HG03108 (cell line): ENCODE data around the gene ETV6.
"Not testable (repeated sequence)": the region's sequence is repeated elsewhere in the genome, so short reads cannot be mapped to it uniquely, and the experiment has no call there.

Experiments
- ATAC-seq: cut with Tn5 transposase; IDR thresholded peaks from one replicate; pipeline ENCODE4 v1.9.1; 2021; ENCODE audit warnings: moderate library complexity; ENCODE audit not compliant: unreplicated experiment

The ETV6 gene

DNA sequence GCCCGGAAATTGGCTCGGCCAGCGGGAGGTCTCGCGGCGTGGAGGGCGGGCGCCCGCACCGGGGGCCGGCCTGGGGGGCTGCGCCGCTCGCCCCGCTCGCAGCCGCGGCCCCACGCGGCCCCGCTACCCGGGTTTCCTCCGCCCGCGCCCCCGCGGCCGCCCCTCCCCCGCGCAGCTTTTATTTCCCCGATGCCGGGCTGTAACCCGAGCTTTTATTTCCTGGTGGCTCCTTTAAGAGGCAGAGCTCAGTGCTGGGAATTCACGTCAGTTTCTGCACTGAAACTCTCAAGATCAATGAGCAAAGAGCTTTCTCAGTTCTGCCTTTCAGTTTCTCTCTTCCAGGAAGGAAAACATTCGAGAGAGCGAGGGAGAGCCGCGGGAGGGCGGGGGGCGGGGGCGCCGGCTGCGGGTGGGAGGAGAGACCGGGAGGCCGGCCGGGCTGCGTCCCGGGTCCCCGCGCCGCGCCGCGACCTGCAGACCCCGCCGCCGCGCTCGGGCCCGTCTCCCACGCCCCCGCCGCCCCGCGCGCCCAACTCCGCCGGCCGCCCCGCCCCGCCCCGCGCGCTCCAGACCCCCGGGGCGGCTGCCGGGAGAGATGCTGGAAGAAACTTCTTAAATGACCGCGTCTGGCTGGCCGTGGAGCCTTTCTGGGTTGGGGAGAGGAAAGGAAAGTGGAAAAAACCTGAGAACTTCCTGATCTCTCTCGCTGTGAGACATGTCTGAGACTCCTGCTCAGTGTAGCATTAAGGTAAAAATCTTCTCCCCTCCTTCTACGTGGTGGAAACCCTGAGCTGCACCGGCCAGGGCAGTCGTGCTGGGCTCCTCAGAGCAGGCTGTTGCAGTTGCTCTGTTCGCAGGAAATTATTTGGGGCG is at the start of gene ETV6:
TSS of gene ETV6 (plus strand) at position 262 of the 873 bp plus-strand sequence. CDS start at position 716, 454 bp downstream.
- peak; percentile 25 for ATAC-seq

- no peak for ATAC-seq
Observed at GRCh38 chr12:11600199-11600598, 49.3 kb upstream of the ETV6 start.

DNA sequence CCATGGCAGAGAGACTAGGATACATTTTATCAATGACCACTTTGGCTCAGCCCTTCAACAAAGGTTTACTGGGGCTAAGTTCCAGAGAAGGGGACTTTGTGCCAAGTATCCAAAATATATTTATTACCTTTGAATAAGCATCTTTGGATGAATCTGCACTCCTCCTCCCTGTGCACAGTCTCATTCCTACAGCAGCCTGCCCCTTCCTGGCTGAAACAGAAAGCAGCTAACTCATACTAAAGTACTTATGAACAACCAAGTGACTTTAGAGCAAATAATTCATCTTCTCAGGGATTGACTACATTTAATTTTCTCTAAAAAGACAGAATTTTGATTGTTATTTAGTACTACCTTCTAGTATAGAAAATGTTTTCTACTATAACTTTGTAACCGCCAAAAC is 47.8 kb upstream of the ETV6 start:
- ATAC-seq, result no peak

DNA sequence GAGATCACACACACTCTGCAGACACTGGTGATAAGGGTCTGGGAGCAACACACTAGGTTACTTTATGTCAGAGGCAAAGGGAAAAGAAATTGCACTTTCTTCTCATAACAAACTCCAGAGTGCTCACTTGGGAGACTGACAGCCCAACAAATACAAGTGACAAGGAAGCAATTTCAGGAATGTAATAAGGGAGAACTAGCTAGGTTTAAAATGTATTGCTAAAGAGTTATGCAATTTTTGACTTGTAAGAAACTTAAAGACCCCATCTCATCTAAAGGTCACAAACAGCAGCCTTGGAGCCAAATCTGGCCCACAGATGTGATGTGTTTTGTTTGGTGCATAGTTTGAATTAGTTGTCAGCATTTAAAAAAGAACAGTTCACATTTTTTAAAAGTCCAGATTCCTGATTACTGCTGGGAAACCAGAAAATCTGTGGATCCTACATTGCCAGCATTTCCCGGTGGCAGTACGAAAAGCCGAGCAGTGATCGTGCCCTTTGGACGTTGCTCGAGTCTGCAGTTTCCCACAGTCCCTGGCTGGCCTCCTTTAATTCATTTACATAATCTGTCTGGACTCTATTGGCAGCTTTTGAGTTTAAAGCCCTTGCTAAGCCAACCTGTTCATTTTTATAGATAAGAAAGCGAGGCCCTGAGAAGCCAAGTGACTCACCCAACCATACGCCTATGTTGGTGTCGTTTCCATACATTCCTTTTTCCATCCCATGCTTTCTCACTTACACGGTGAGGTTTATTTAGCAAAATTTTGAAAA is 42.0 kb upstream of the ETV6 start:
- ATAC-seq, result no peak

- no peak for ATAC-seq
Observed at GRCh38 chr12:11609045-11609444, 40.4 kb upstream of the ETV6 start.

- no peak for ATAC-seq
Observed at GRCh38 chr12:11615481-11615880, 34.0 kb upstream of the ETV6 start.

DNA sequence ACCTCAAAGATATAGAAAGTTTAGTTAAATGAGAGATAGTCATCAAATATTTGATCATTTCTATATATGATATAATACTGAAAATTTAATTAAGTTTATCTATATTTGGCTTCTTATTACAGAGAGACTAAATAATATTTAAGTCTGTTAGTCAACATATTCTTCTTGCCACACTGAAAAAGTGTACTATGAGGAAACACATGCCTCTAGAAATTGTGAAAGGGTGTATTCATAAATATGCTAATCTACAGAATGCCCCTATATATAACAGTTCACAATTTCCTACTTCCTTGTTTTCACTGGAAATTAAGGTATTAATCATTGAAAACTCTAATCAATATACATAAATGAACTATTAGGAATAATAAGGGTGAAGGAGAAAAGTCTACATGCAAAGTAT is 31.4 kb upstream of the ETV6 start:
- no peak for ATAC-seq

GRCh38 chr12:11621797-11622423 is 27.6 kb upstream of the ETV6 start:
- ATAC-seq, result no peak

- ATAC-seq, result no peak
Observed at GRCh38 chr12:11622876-11623281, 26.6 kb upstream of the ETV6 start.

- ATAC-seq, result no peak
Observed at GRCh38 chr12:11623382-11623781, 26.1 kb upstream of the ETV6 start.

DNA sequence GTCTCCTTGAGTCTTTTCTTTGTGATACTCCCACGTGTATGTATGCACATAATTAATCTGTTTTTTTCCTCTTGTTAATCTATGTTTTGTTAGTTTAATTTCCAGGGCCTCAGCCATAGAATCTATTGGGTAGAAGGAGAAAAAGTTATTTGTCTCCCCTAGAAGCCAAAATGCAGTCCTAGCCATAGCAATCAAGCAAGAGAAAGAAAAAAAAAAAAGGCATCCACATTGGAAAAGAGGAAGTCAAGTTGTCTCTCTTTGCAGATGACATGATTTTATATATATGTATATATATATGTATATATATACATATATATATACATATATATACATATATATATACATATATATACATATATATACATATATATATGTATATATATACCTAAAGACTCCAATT is 25.4 kb upstream of the ETV6 start:
- no peak for ATAC-seq

DNA sequence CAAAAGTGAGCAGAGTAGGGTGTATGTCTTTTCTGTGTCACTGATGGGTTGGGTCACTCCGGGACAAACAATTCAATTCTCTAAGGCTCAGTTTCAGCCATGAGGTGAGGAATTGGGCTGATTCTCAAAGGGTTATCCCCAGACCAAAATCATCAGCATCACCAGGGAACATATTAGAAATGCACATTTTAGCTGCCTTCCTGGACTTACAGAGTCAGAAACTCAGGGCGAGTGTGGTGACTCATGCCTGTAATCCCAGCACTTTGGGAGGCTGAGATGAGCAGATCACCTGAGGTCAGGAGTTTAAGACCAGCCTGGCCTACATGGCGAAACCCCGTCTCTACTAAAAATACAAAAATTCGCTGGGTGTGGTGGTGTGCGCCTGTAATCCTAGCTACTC is 21.8 kb upstream of the ETV6 start:
- ATAC-seq, result not testable (repeated sequence)

DNA sequence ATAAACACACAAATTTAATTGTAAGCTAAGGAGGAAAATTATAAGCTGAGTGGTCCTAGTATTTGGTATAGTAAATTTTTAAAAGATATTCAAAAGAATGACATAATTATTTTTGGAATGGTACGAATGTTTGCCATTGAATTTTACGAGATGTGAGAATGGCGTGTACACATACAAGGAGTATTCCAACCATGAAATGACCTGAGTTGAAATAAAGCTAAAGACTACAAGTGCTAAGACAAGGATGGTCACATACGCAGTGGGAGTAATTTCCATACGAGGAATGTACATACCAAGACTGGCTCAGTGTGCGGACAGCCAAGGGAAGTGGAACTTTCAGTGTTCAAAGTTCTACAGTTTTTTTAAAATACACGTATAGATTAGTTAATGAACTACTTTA is 21.1 kb upstream of the ETV6 start:
- no peak for ATAC-seq

GRCh38 chr12:11630046-11630706 is 19.3 kb upstream of the ETV6 start:
- ATAC-seq, result no peak

GRCh38 chr12:11631288-11631687 is 18.2 kb upstream of the ETV6 start:
- ATAC-seq, result no peak

DNA sequence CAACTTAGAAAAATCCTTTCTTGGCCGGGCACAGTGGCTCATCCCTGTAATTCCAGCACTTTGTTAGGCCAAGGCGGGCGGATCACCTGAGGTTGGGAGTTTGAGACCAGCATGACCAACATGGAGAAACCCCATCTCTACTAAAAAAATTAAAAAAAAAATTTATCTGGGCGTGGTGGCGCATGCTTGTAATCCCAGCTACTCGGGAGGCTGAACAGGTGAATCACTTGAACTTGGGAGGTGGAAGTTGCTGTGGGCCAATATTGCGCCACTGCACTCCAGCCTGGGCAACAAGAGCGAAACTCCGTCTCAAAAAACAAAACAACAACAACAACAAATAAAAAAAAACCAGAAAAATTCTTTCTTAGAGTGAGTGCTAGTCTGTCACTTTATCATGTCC is 17.6 kb upstream of the ETV6 start:
- not testable (repeated sequence) for ATAC-seq

GRCh38 chr12:11633968-11634367 is 15.5 kb upstream of the ETV6 start:
- no peak for ATAC-seq

DNA sequence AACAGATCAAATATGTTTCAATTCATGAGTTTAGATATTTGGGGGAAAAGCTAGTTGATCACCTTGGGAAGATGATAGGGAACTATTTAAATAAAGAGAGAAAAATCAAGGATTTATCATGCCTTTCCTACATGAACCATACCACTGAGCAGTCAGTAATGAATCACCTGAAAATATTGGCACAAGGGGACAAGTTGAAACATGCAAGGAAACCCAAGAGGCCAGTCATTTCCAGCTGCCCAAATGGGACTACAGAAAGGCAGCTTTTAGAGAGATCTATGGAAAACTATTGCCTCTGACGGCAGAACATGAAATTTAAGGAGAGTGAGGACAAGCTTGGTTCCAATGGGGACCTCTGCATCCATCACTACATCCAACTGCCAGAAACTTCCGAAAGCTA is 14.1 kb upstream of the ETV6 start:
- ATAC-seq, result no peak

- ATAC-seq, result no peak
Observed at GRCh38 chr12:11638315-11638916, 11.1 kb upstream of the ETV6 start.

GRCh38 chr12:11639454-11639853 is 10.0 kb upstream of the ETV6 start:
- ATAC-seq, result no peak

- no peak for ATAC-seq
Observed at GRCh38 chr12:11641522-11641921, 8.0 kb upstream of the ETV6 start.
